ENCODE data around the gene SNAI1.

Gene SNAI1

GRCh38 chr20:50017576-50018248 lies 34.9 kb downstream of the SNAI1 start:
- TF ChIP-seq CTCF (conservative IDR thresholded peaks at IDR 0.05) = no peak

GRCh38 chr20:50019466-50020256 lies 36.9 kb downstream of the SNAI1 start:
- H3K27ac ChIP-seq = peak overlapping the region; percentile 85
- TF ChIP-seq CTCF (conservative IDR thresholded peaks at IDR 0.05) = no peak

More at GRCh38 chr20:50017576-50018248, 34.9 kb downstream of the SNAI1 start:
- H3K27ac ChIP-seq = peak overlapping the region; percentile 85; the same call in 1 of the 2 replicates

- H3K27ac ChIP-seq = peak overlapping the region; percentile 85
- no peak for TF ChIP-seq CTCF (conservative IDR thresholded peaks at IDR 0.05)
These were observed 37.5 kb downstream of the SNAI1 start for GRCh38 chr20:50020288-50020687.

- TF ChIP-seq CTCF (conservative IDR thresholded peaks at IDR 0.05) = no peak
- H3K27ac ChIP-seq = no peak overlapping the region
These were observed 39.9 kb downstream of the SNAI1 start for GRCh38 chr20:50022676-50023075.

GRCh38 chr20:50023116-50023805 lies 40.5 kb downstream of the SNAI1 start:
- no peak overlapping the region for H3K27ac ChIP-seq
- TF ChIP-seq CTCF (conservative IDR thresholded peaks at IDR 0.05) = no peak

GRCh38 chr20:50026746-50027575 lies 44.2 kb downstream of the SNAI1 start:
- TF ChIP-seq CTCF (conservative IDR thresholded peaks at IDR 0.05) = no peak
- H3K27ac ChIP-seq = no peak overlapping the region

Data from VCaP (cell line).